ENCODE results near the gene CLVS2. TPM values are rescaled to one million over a fixed set of nuclear protein-coding genes. Genes with fewer than 3 reads are reported as not detected.

CLVS2 gene
- 0.28 TPM for total RNA-seq (ENCODE audit: unreplicated experiment)
- long read RNA-seq, result 0 reads

GRCh38 chr6:122995921-122996793, at the start of gene CLVS2:
Gene CLVS2 (plus strand): TSS chr6:122996235. CDS start chr6:122997778, 1,543 bp downstream.
- H3K4me3 Mint-ChIP-seq (ENCODE audit: unreplicated experiment), result peak within 1 kb of the TSS; percentile 91
- H3K27me3 Mint-ChIP-seq (ENCODE audit: unreplicated experiment), result peaks cover 13% of the 10 kb centered on the region
- no peaks in the 10 kb centered on the region for H3K9me3 Mint-ChIP-seq (ENCODE audit: unreplicated experiment)
- DNase-seq (ENCODE audit: low spot score), result peak; percentile 61
- TF ChIP-seq CTCF (IDR thresholded peaks at IDR 0.05; ENCODE audit: unreplicated experiment), result no peak
- peaks cover 10% of the 10 kb centered on the region for H3K4me1 Mint-ChIP-seq (ENCODE audit: unreplicated experiment)
- H3K27ac Mint-ChIP-seq (ENCODE audit: unreplicated experiment), result no peak within 1 kb of the TSS
- H3K36me3 Mint-ChIP-seq (ENCODE audit: low read depth, unreplicated experiment), result no peaks in the 10 kb centered on the region

GRCh38 chr6:122947355-122947754, 48.7 kb upstream of the CLVS2 start:
- H3K36me3 Mint-ChIP-seq (ENCODE audit: low read depth, unreplicated experiment), result no peaks in the 10 kb centered on the region
- no peaks in the 10 kb centered on the region for H3K4me1 Mint-ChIP-seq (ENCODE audit: unreplicated experiment)
- no peaks in the 10 kb centered on the region for H3K27me3 Mint-ChIP-seq (ENCODE audit: unreplicated experiment)
- peak; percentile 61 for TF ChIP-seq CTCF (IDR thresholded peaks at IDR 0.05; ENCODE audit: unreplicated experiment)
- peak; percentile 57 for DNase-seq (ENCODE audit: low spot score)
- H3K9me3 Mint-ChIP-seq (ENCODE audit: unreplicated experiment), result no peaks in the 10 kb centered on the region
- no peak overlapping the region for H3K4me3 Mint-ChIP-seq (ENCODE audit: unreplicated experiment)
- H3K27ac Mint-ChIP-seq (ENCODE audit: unreplicated experiment), result no peak overlapping the region

GRCh38 chr6:122953766-122954165, 42.3 kb upstream of the CLVS2 start:
- H3K27me3 Mint-ChIP-seq (ENCODE audit: unreplicated experiment), result peaks cover 3% of the 10 kb centered on the region
- no peak for TF ChIP-seq CTCF (IDR thresholded peaks at IDR 0.05; ENCODE audit: unreplicated experiment)
- H3K4me1 Mint-ChIP-seq (ENCODE audit: unreplicated experiment), result no peaks in the 10 kb centered on the region
- peaks cover 4% of the 10 kb centered on the region for H3K9me3 Mint-ChIP-seq (ENCODE audit: unreplicated experiment)
- no peak for DNase-seq (ENCODE audit: low spot score)
- H3K4me3 Mint-ChIP-seq (ENCODE audit: unreplicated experiment), result no peak overlapping the region
- no peaks in the 10 kb centered on the region for H3K36me3 Mint-ChIP-seq (ENCODE audit: low read depth, unreplicated experiment)
- no peak overlapping the region for H3K27ac Mint-ChIP-seq (ENCODE audit: unreplicated experiment)

- Mint-ChIP-seq H3K4me1 (ENCODE audit: unreplicated experiment) (no peaks in the 10 kb centered on the region), H3K9me3 (ENCODE audit: unreplicated experiment) (peaks cover 4% of the 10 kb centered on the region)
- DNase-seq (ENCODE audit: low spot score), result no peak
Observed at GRCh38 chr6:122956376-122956775, 39.7 kb upstream of the CLVS2 start.

More at GRCh38 chr6:122956376-122956775, 39.7 kb upstream of the CLVS2 start:
- no peak for TF ChIP-seq CTCF (IDR thresholded peaks at IDR 0.05; ENCODE audit: unreplicated experiment)
- H3K27ac Mint-ChIP-seq (ENCODE audit: unreplicated experiment), result no peak overlapping the region
- no peaks in the 10 kb centered on the region for H3K36me3 Mint-ChIP-seq (ENCODE audit: low read depth, unreplicated experiment)
- H3K27me3 Mint-ChIP-seq (ENCODE audit: unreplicated experiment), result peaks cover 3% of the 10 kb centered on the region
- no peak overlapping the region for H3K4me3 Mint-ChIP-seq (ENCODE audit: unreplicated experiment)
